Left ventricle myocardium inferior (tissue), 1 donor: ENCODE results near the gene TNFRSF14. TPM values are rescaled to one million over a fixed set of nuclear protein-coding genes. Genes with fewer than 3 reads are reported as not detected.
"Not testable (repeated sequence)": the region's sequence is repeated elsewhere in the genome, so short reads cannot be mapped to it uniquely, and the experiment has no call there.

ENCODE experiments used
- DNase-seq: peaks from one replicate; pipeline ENCODE4 v3.0.0-alpha.2; 2020
- H3K27ac ChIP-seq: fragments of 200-600 bp; replicated peaks from 2 replicates; pipeline ENCODE4 v1.8.0; 2021
- H3K27me3 ChIP-seq: fragments of 200-600 bp; 2 replicates; pipeline ENCODE4 v1.8.0; 2021; ENCODE audit warnings: low read depth
- H3K36me3 ChIP-seq: fragments of 200-600 bp; 2 replicates; pipeline ENCODE4 v1.8.0; 2021
- H3K4me1 ChIP-seq: fragments of 200-600 bp; 2 replicates; pipeline ENCODE4 v1.8.0; 2021
- H3K4me3 ChIP-seq: fragments of 200-600 bp; 2 replicates; pipeline ENCODE4 v1.8.0; 2021; ENCODE audit warnings: mild to moderate bottlenecking, moderate library complexity
- H3K9me3 ChIP-seq: fragments of 200-600 bp; replicated peaks from 2 replicates; pipeline ENCODE4 v1.8.0; 2021
- CTCF ChIP-seq: fragments of 200-600 bp; IDR thresholded peaks from 2 replicates; pipeline ENCODE4 v1.8.0; 2021; ENCODE audit warnings: antibody characterized with exemption, mild to moderate bottlenecking, borderline replicate concordance
- intact Hi-C: fragments of 100-400 bp; cut with micrococcal nuclease; formaldehyde crosslinking; loops from one replicate; pipeline ENCODE4 v1.11.0; 2022
- total RNA-seq: library from RNA; stranded (reverse); fragmentation: NEBNext Ultra II Directional; extraction: Animal tissue kit (Norgen Biotek cat#: 25700); gene quantifications from one replicate; pipeline ENCODE4 v1.2.1, GENCODE V29; 2021
- donor health status: DM: no; HTN: yes; CAD: no; lungs with severe emphysema.

The TNFRSF14 gene
- total RNA-seq, 1 donor from 2014 or later, result 13.7 TPM

- TF ChIP-seq CTCF, result no peak
- H3K27ac ChIP-seq, result peak overlapping the region; percentile 97
- intact Hi-C loops, result no loop called here
- peak overlapping the region; percentile 73 for H3K4me3 ChIP-seq
- H3K9me3 ChIP-seq, result no peaks in the 10 kb centered on the region
- peaks cover 76% of the 10 kb centered on the region for H3K4me1 ChIP-seq
- H3K36me3 ChIP-seq, result no peaks in the 10 kb centered on the region
- no peak for DNase-seq
- no peaks in the 10 kb centered on the region for H3K27me3 ChIP-seq
Measured at GRCh38 chr1:2547210-2548067, 8.7 kb upstream of the TNFRSF14 start.

- Histone ChIP-seq H3K36me3 (no peaks in the 10 kb centered on the region), H3K27me3 (no peaks in the 10 kb centered on the region), H3K27ac (peak overlapping the region; percentile 97), H3K4me3 (peak overlapping the region; percentile 73), H3K4me1 (peaks cover 69% of the 10 kb centered on the region), H3K9me3 (no peaks in the 10 kb centered on the region)
- peak; percentile 83 for DNase-seq
- intact Hi-C loops, result no loop called here
- TF ChIP-seq CTCF, result peak; percentile 98
Measured at GRCh38 chr1:2548068-2548589, 8.0 kb upstream of the TNFRSF14 start.

GRCh38 chr1:2549367-2550029 lies 6.7 kb upstream of the TNFRSF14 start:
- Histone ChIP-seq H3K4me1 (peaks cover 64% of the 10 kb centered on the region), H3K4me3 (peak overlapping the region; percentile 73), H3K27ac (peak overlapping the region; percentile 97)
- H3K36me3 ChIP-seq, H3K9me3 ChIP-seq, H3K27me3 ChIP-seq, intact Hi-C loops, DNase-seq: not testable (repeated sequence)

- H3K36me3 ChIP-seq, DNase-seq, H3K9me3 ChIP-seq, intact Hi-C loops, H3K27me3 ChIP-seq: not testable (repeated sequence)
- Histone ChIP-seq H3K4me1 (peaks cover 64% of the 10 kb centered on the region), H3K27ac (peak overlapping the region; percentile 97), H3K4me3 (peak overlapping the region; percentile 73)
Measured at GRCh38 chr1:2550309-2550861, 5.8 kb upstream of the TNFRSF14 start.

GRCh38 chr1:2551544-2551943 lies 4.6 kb upstream of the TNFRSF14 start:
- peak overlapping the region; percentile 64 for H3K4me3 ChIP-seq
- H3K27me3 ChIP-seq, intact Hi-C loops, H3K9me3 ChIP-seq, H3K36me3 ChIP-seq: not testable (repeated sequence)
- DNase-seq, result peak; percentile 66
- peak; percentile 48 for TF ChIP-seq CTCF
- peak overlapping the region; percentile 97 for H3K27ac ChIP-seq
- H3K4me1 ChIP-seq, result peaks cover 64% of the 10 kb centered on the region

GRCh38 chr1:2552189-2552588 lies 4.0 kb upstream of the TNFRSF14 start:
- Histone ChIP-seq H3K27ac (peak overlapping the region; percentile 97), H3K9me3 (no peaks in the 10 kb centered on the region), H3K4me3 (peak overlapping the region; percentile 64), H3K36me3 (no peaks in the 10 kb centered on the region), H3K4me1 (peaks cover 64% of the 10 kb centered on the region), H3K27me3 (peaks cover 9% of the 10 kb centered on the region)
- DNase-seq, result no peak
- intact Hi-C loops, result no loop called here
- TF ChIP-seq CTCF, result no peak

GRCh38 chr1:2553076-2553475 lies 3.1 kb upstream of the TNFRSF14 start:
- H3K4me3 ChIP-seq, intact Hi-C loops, DNase-seq, H3K27ac ChIP-seq, H3K27me3 ChIP-seq, H3K9me3 ChIP-seq, H3K36me3 ChIP-seq: not testable (repeated sequence)
- H3K4me1 ChIP-seq, result peaks cover 64% of the 10 kb centered on the region
